IMR-90 (cell line): ENCODE data around the gene ZBED1. TPM values are rescaled to one million over a fixed set of nuclear protein-coding genes. Genes with fewer than 3 reads are reported as not detected.

ENCODE experiments used
- ATAC-seq: fragments of 200-7000 bp; cut with Tn5 transposase; 2 replicates; pipeline ENCODE4 v1.9.1; 2020; ENCODE audit warnings: low read depth, mild to moderate bottlenecking, moderate library complexity
- BruUV-seq: library from RNA; stranded (reverse); fragments of 400-500 nt; replicated peaks from 2 replicates; lab custom pipeline; 2021; lab: Mats Ljungman, UMichigan
- CTCF ChIA-PET: fragments of 300-600 bp; formaldehyde crosslinking; extraction: SDS; loops from one replicate; lab custom pipeline; 2021; ENCODE audit warnings: antibody characterized with exemption; lab: Yijun Ruan, JAX
- POLR2A ChIA-PET: fragments of 300-600 bp; sonication (Branson Sonifier 250); formaldehyde crosslinking; loops from one replicate; lab custom pipeline; 2022; ENCODE audit warnings: antibody characterized with exemption; ENCODE audit not compliant: unreplicated experiment; lab: Charles Lee
- DNase-seq: peaks from one replicate; pipeline ENCODE4 v3.0.0; 2013
- H2AFZ ChIP-seq: replicated peaks from 2 replicates; pipeline ENCODE3; 2013; ENCODE audit warnings: low read length, mild to moderate bottlenecking; ENCODE audit not compliant: poor library complexity
- H2AK5ac ChIP-seq: 2 replicates; pipeline ENCODE4 v1.6.1; 2013; ENCODE audit warnings: low read depth, low read length, inconsistent platforms
- H2AK9ac ChIP-seq: replicated peaks from 2 replicates; pipeline ENCODE3; 2013; ENCODE audit warnings: mild to moderate bottlenecking, low read depth, low read length, moderate library complexity; ENCODE audit not compliant: poor library complexity
- H2BK120ac ChIP-seq: 2 replicates; pipeline ENCODE4 v1.6.1; 2013; ENCODE audit warnings: low read depth, low read length, inconsistent platforms
- H2BK15ac ChIP-seq: 3 replicates; pipeline ENCODE4 v1.6.1; 2013; ENCODE audit warnings: low read depth, low read length, inconsistent platforms
- H2BK20ac ChIP-seq: 2 replicates; pipeline ENCODE4 v1.6.1; 2013; ENCODE audit warnings: low read depth, mild to moderate bottlenecking, inconsistent platforms, low read length, moderate library complexity
- H2BK5ac ChIP-seq: 2 replicates; pipeline ENCODE4 v1.6.1; 2013; ENCODE audit warnings: mild to moderate bottlenecking, low read depth, low read length, inconsistent platforms; ENCODE audit not compliant: poor library complexity, severe bottlenecking
- H3K14ac ChIP-seq: replicated peaks from 2 replicates; pipeline ENCODE4 v1.6.1; 2013; ENCODE audit warnings: low read depth, low read length, inconsistent platforms
- H3K18ac ChIP-seq: 2 replicates; pipeline ENCODE4 v1.6.1; 2013; ENCODE audit warnings: low read depth, low read length, control low read depth
- H3K23ac ChIP-seq: 2 replicates; pipeline ENCODE4 v1.6.1; 2013; ENCODE audit warnings: low read depth, low read length, inconsistent platforms
- H3K27ac ChIP-seq: 2 replicates; pipeline ENCODE4 v1.5.1; 2013; ENCODE audit warnings: mild to moderate bottlenecking, control low read depth, low read length; ENCODE audit not compliant: insufficient read depth
- H3K27me3 ChIP-seq: 2 replicates; pipeline ENCODE4 v1.6.1; 2013; ENCODE audit warnings: low read length; ENCODE audit not compliant: control insufficient read depth, insufficient read depth
- H3K36me3 ChIP-seq: 2 replicates; pipeline ENCODE4 v1.6.1; 2013; ENCODE audit warnings: low read length, mixed read lengths; ENCODE audit not compliant: control insufficient read depth, insufficient read depth
- H3K4ac ChIP-seq: 2 replicates; pipeline ENCODE4 v1.6.1; 2013; ENCODE audit warnings: low read depth, low read length, inconsistent platforms
- H3K4me1 ChIP-seq: 2 replicates; pipeline ENCODE4 v1.6.1; 2013; ENCODE audit warnings: low read length, mixed read lengths; ENCODE audit not compliant: control insufficient read depth, insufficient read depth
- H3K4me2 ChIP-seq: 2 replicates; pipeline ENCODE4 v1.6.1; 2013; ENCODE audit warnings: low read depth, mild to moderate bottlenecking, control low read depth, low read length, moderate library complexity
- H3K4me3 ChIP-seq: 2 replicates; pipeline ENCODE4 v1.5.1; 2013; ENCODE audit warnings: low read depth, mild to moderate bottlenecking, control low read depth, low read length, moderate library complexity; ENCODE audit not compliant: insufficient read depth
- H3K56ac ChIP-seq: 2 replicates; pipeline ENCODE4 v1.6.1; 2013; ENCODE audit warnings: low read length, inconsistent platforms; ENCODE audit not compliant: insufficient read depth; ENCODE audit errors: extremely low read depth
- H3K79me1 ChIP-seq, 2 experiments: 2 replicates each; pipeline ENCODE4 v1.6.1; 2013; ENCODE audit warnings: low read length in 2 of 2, inconsistent platforms in 1 of 2, low read depth in 1 of 2
- H3K9ac ChIP-seq: 2 replicates; pipeline ENCODE4 v1.6.1; 2013; ENCODE audit warnings: low read depth, low read length, control low read depth
- H3K9me1 ChIP-seq: 2 replicates; pipeline ENCODE4 v1.6.1; 2013; ENCODE audit warnings: low read length, inconsistent platforms; ENCODE audit not compliant: insufficient read depth
- H3K9me3 ChIP-seq: 2 replicates; pipeline ENCODE4 v1.6.1; 2013; ENCODE audit warnings: low read length; ENCODE audit not compliant: control insufficient read depth, insufficient read depth
- H4K20me1 ChIP-seq: 2 replicates; pipeline ENCODE4 v1.6.1; 2013; ENCODE audit warnings: low read length, inconsistent platforms; ENCODE audit not compliant: insufficient read depth
- H4K5ac ChIP-seq: 2 replicates; pipeline ENCODE4 v1.6.1; 2013; ENCODE audit warnings: mild to moderate bottlenecking, low read depth, low read length, control low read depth
- H4K8ac ChIP-seq, 2 experiments: 2 replicates each; pipeline ENCODE4 v1.6.1; 2013; ENCODE audit warnings: low read depth in 2 of 2, low read length in 2 of 2, control low read depth in 1 of 2, inconsistent platforms in 1 of 2
- H4K91ac ChIP-seq: 2 replicates; pipeline ENCODE4 v1.6.1; 2013; ENCODE audit warnings: low read depth, low read length, inconsistent platforms; ENCODE audit not compliant: insufficient read depth
- CEBPB ChIP-seq: IDR thresholded peaks from 2 replicates; pipeline ENCODE4 v1.6.1; 2012; ENCODE audit warnings: low read depth, low read length, improper control_type of control experiment
- CHD1 ChIP-seq: IDR thresholded peaks from 2 replicates; pipeline ENCODE4 v1.6.1; 2012; ENCODE audit warnings: low read depth, low read length, improper control_type of control experiment
- ELK1 ChIP-seq: fragments of 150-350 bp; IDR thresholded peaks from 2 replicates; pipeline ENCODE4 v1.6.1; 2016; ENCODE audit warnings: low read depth, mild to moderate bottlenecking, low read length, moderate library complexity, borderline replicate concordance
- FOS ChIP-seq: fragments of 150-350 bp; IDR thresholded peaks from 2 replicates; pipeline ENCODE4 v1.6.1; 2016; ENCODE audit warnings: low read depth, low read length
- MAFK ChIP-seq: IDR thresholded peaks from 2 replicates; pipeline ENCODE4 v1.6.1; 2012; ENCODE audit warnings: low read depth, low read length, improper control_type of control experiment
- RCOR1 ChIP-seq: IDR thresholded peaks from 2 replicates; pipeline ENCODE4 v1.6.1; 2012; ENCODE audit warnings: mild to moderate bottlenecking, low read length, improper control_type of control experiment; ENCODE audit not compliant: insufficient replicate concordance
- RFX5 ChIP-seq: IDR thresholded peaks from 2 replicates; pipeline ENCODE4 v1.8.0; 2012; ENCODE audit warnings: low read depth, mild to moderate bottlenecking, low read length, moderate library complexity
- WGBS, 2 experiments: methylation state at CpG; one replicate each; pipeline versions ENCODE4 v1.1.5 to v1.1.7; 2013; ENCODE audit warnings: missing lambda C conversion rate in 2 of 2; ENCODE audit not compliant: insufficient read length in 1 of 2; ENCODE audit errors: extremely low coverage in 2 of 2; 5-methylcytosine and 5-hydroxymethylcytosine counted together
- dilution Hi-C: fragments of 300-500 bp; cut with HindIII; formaldehyde crosslinking; loops from one replicate; pipeline ENCODE4 v1.14.3; 2018; ENCODE audit warnings: low sequenced_read_pairs; ENCODE audit not compliant: unreplicated experiment
- in situ Hi-C: fragments of 300-500 bp; cut with MboI; formaldehyde crosslinking; loops from 3 replicates; pipeline ENCODE4 v1.14.3; 2019; ENCODE audit warnings: low sequenced_read_pairs, inconsistent platforms, mixed read lengths
- intact Hi-C: fragments of 100-400 bp; cut with micrococcal nuclease; formaldehyde crosslinking; loops from 2 replicates; pipeline ENCODE4 v1.10.0; 2022
- polyA plus RNA-seq, 3 experiments: library from polyadenylated mRNA; depleted of rRNA; stranded (reverse); fragments of >200 nt; gene quantifications; 2 replicates each; pipeline ENCODE4 v1.2.3, GENCODE V29; 2012; ENCODE audit warnings: low replicate concordance in 1 of 3
- total RNA-seq: library from RNA; depleted of rRNA; stranded (reverse); fragments of >200 nt; gene quantifications from 2 replicates; pipeline ENCODE4 v1.2.3, GENCODE V29; 2012

The ZBED1 gene
- total and polyA plus RNA-seq, 2 of the 4 experiments (the other 2 are of a cell fraction) = 13.1 to 21.5 TPM

GRCh38 chrX:2484721-2485648 lies 15.8 kb downstream of the ZBED1 start:
- Histone ChIP-seq H3K9ac (peak overlapping the region; percentile 27), H3K4me2 (peak overlapping the region; percentile 74), H3K27me3 (no peaks in the 10 kb centered on the region), H3K36me3 (peaks cover 35% of the 10 kb centered on the region), H3K23ac (peak overlapping the region; percentile 90), H2AK5ac (no peak overlapping the region; the same call in 1 of the 2 replicates), H2BK5ac (peak overlapping the region; percentile 77), H3K27ac (peak overlapping the region; percentile 64), H4K20me1 (peaks cover 6% of the 10 kb centered on the region), H2AFZ (peak overlapping the region; percentile 53), H3K56ac (peak overlapping the region; percentile 47; the same call in 1 of the 2 replicates), H2BK20ac (no peak overlapping the region), H3K9me1 (peaks cover 3% of the 10 kb centered on the region), H3K79me1 (peaks cover 18 to 55% of the 10 kb centered on the region in 2 experiments), H4K8ac (peak overlapping the region; percentile 10 to 88; a peak in 3 of 4 replicates), H3K14ac (peak overlapping the region; percentile 31), H3K4me3 (peak overlapping the region; percentile 8; the same call in 1 of the 2 replicates), H3K18ac (peak overlapping the region; percentile 16), H4K91ac (peak overlapping the region; percentile 32), H2AK9ac (peak overlapping the region; percentile 91), H3K4me1 (peaks cover 14% of the 10 kb centered on the region), H3K4ac (peak overlapping the region; percentile 79), H4K5ac (peak overlapping the region; percentile 45), H2BK15ac (no peak overlapping the region), H3K9me3 (no peaks in the 10 kb centered on the region), H2BK120ac (peak overlapping the region; percentile 41)
- ATAC-seq = peak; percentile 80
- dilution Hi-C loops = no loop called here
- 23% methylated on average over 11 of the region's 26 CpGs; no CpG with 5 or more reads in 1 of the 2 experiments for WGBS, 2 experiments
- POLR2A ChIA-PET = no interaction called here
- CTCF ChIA-PET = no interaction called here
- BruUV-seq = no TSS peak
- no peak for TF ChIP-seq FOS
- no peak for TF ChIP-seq RFX5
- TF ChIP-seq CEBPB = no peak
- no peak for TF ChIP-seq MAFK
- TF ChIP-seq RCOR1 = no peak
- TF ChIP-seq ELK1 = no peak
- no peak for TF ChIP-seq CHD1
- in situ Hi-C loops = no loop called here
- peak; percentile 54 for DNase-seq
- intact Hi-C loops = loop anchor here (2.0 kb wide), 1 partner anchor 14 kb away; no protein-coding TSS in a partner anchor
